ENCODE results near the gene DNAJC30. TPM values are rescaled to one million over a fixed set of nuclear protein-coding genes. Genes with fewer than 3 reads are reported as not detected.

DNAJC30 gene
- 4.4 TPM for total RNA-seq

GRCh38 chr7:73683056-73683787, at the start of gene DNAJC30, which contains the start of gene BUD23:
Gene DNAJC30, minus strand, starts transcription at chr7:73683453. Its CDS starts 30 bp downstream, at chr7:73683423.
Gene BUD23, plus strand, starts transcription at chr7:73683597. Its CDS starts 29 bp downstream, at chr7:73683626.

GRCh38 chr7:73718905-73719805, 35.9 kb upstream of the DNAJC30 start, which contains the start of gene STX1A:
Gene STX1A, minus strand, starts transcription at chr7:73719669. Its CDS starts 38 bp downstream, at chr7:73719631.

GRCh38 chr7:73667344-73668102, 15.7 kb downstream of the DNAJC30 start, which contains the start of gene VPS37D:
Gene VPS37D, plus strand, starts transcription at chr7:73667831. Its CDS starts 128 bp downstream, at chr7:73667959.

Small RNAs within 50 kb of the gene (small RNA-seq; reads per million reads assigned to genes)
- gene MIR4284 (ENCODE audit: low replicate concordance) (0.09 reads per million), gene RN7SL265P (ENCODE audit: low replicate concordance) (not detected)

Other genes with a start within 250 kb of the DNAJC30 start
- 2.2 TPM for gene FZD9, start 249.7 kb downstream of the DNAJC30 start, total RNA-seq
- gene BAZ1B, start 161.2 kb downstream of the DNAJC30 start, total RNA-seq, result 68.5 TPM
- 10.0 TPM for gene BCL7B, start 125.8 kb downstream of the DNAJC30 start, total RNA-seq
- 25.4 TPM for gene TBL2, start 104.9 kb downstream of the DNAJC30 start, total RNA-seq
- gene MLXIPL, start 58.9 kb downstream of the DNAJC30 start, total RNA-seq, result under 0.01 TPM
- gene VPS37D, start 15.6 kb downstream of the DNAJC30 start, total RNA-seq, result 19.4 TPM
- gene BUD23, start 144 bp upstream of the DNAJC30 start, total RNA-seq, result 24.4 TPM
- 74.5 TPM for gene STX1A, start 36.2 kb upstream of the DNAJC30 start, total RNA-seq
- gene ABHD11, start 55.3 kb upstream of the DNAJC30 start, total RNA-seq, result 7.5 TPM
- gene CLDN3, start 86.8 kb upstream of the DNAJC30 start, total RNA-seq, result not detected
- 0.63 TPM for gene CLDN4, start 147.5 kb upstream of the DNAJC30 start, total RNA-seq
- gene METTL27, start 159.1 kb upstream of the DNAJC30 start, total RNA-seq, result 0.94 TPM
- not detected for gene TMEM270, start 177.7 kb upstream of the DNAJC30 start, total RNA-seq